Activated naive CD8-positive, alpha-beta T cell treated with anti-CD3 and anti-CD28 coated beads, Interleukin-2, amount 50 U/mL, for 16 hours (primary cell): ENCODE data around the gene CXCL6.

Source experiments
- DNase-seq: peaks from one replicate; pipeline ENCODE4 v3.0.0-alpha.2; 2020; ENCODE audit warnings: low read depth, low spot score

The CXCL6 gene

GRCh38 chr4:73836373-73837279, at the start of gene CXCL6:
TSS of gene CXCL6 (plus strand) at chr4:73836678. CDS start at chr4:73836751, 73 bp downstream.
- DNase-seq: no peak

- no peak for DNase-seq
Observed at GRCh38 chr4:73788411-73788810, 48.1 kb upstream of the CXCL6 start.

DNA sequence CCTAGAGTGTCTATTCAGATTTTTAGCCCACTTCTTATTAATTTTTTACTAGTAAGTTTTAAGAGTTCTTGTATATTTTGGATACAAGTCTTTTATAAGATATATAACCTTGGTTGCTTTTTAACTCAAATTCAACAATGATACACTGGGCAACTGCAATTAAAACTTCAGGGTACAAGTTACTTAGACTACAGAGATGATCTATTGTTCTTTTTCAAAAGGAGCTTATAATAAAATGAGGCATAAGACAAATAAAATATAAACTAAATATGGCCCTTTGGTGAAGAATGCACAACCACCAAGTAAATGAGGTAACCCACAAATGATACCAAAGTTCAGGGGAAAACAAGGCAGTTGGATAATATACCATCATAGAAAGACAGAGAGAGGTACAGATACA, 37.6 kb upstream of the CXCL6 start:
- no peak for DNase-seq

DNA sequence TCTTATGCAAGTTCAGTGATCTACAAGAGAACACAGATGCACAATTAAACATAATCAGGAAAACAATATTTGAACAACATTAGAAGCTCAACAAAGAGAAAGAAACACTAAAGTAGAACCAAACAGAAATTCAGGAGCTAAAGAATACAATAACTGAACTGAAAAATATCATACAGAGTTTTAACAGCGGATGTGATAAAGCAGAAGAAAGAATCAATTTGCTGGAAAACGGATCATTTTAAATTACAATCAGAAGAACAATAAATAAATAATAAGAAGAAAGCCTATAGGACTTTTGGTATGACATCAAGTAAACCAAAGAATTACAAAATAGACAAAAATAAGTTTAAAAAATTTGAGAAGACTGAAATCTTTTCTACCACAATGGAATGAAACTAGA, 36.3 kb upstream of the CXCL6 start:
- no peak for DNase-seq

DNA sequence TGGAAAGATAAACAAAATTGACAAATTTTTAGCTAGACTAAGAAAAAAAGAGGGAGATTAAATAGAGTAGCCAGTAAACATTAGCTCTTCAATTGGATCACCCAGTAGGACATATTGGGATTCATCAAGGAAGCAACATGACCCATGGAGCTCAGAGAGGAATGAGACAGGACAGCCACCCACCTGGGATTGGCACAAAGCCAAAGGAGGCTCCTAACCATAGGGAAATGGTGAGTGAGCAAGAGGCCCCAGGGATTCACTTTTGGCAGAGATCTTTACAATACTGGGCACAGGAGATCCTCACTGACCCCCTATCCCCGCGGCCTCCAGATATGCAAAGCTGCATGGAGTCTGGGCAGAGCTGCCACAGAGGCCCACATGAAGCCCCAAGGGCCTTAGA, 34.8 kb upstream of the CXCL6 start:
- no peak for DNase-seq

- DNase-seq: no peak
Observed at GRCh38 chr4:73803213-73803612, 33.3 kb upstream of the CXCL6 start.

- DNase-seq: no peak
Observed at GRCh38 chr4:73810191-73810590, 26.3 kb upstream of the CXCL6 start.

- no peak for DNase-seq
Observed at GRCh38 chr4:73811841-73812240, 24.6 kb upstream of the CXCL6 start.

DNA sequence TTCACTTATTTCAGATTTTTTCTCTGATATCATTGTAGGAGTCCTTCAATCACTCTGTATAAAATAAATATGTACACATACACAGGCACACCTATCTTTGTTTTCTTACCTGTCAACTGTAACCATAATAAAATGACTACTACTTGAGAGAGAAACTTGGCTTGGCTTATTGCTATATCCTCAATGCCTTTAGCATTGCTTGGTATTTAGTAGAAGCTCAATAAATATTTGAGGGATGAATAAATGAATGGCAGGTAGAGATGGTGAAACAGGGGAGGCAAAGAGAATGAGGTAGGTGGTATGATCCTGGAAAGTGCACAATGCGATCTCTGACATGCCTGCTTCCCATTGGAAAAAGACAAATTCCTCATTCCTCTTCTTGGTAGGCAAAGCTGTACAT, 21.8 kb upstream of the CXCL6 start:
- DNase-seq: no peak

DNA sequence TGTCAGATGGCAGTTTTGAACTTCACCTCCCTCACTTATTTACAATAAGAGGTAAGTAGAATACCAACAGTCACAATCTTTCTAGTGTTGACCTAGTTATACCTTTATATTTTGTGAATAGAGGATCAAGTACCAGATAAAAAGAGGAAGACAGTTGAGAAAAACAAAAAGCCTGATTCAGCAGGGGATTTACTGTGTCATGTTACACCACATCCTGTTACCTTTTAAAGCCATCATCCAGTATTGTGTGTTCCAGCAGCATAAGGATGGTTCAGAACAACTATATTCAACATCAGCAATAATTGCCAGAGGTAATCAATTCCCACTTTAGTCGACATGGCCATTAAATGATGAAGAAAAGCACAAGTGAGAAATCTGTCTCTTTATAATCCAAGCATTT, 21.3 kb upstream of the CXCL6 start:
- no peak for DNase-seq

DNA sequence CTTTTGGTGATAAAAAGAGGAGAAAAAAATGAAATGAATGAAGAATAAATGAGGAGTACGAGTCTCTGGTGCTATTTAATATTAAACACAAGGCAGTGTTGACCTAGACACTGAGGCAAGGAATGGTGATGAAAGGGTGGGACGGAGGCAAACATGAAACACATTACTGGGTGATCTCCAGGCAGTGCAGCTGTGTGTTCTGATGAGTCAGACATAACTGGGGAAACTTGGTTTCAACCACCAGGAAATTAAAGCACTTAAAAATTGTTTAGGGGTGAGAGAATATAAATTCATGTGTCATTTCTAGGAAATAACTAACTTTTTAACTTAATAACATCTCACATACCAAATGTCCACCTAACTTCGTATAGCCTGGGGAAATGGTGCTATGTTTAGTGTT, 19.7 kb upstream of the CXCL6 start:
- no peak for DNase-seq

DNA sequence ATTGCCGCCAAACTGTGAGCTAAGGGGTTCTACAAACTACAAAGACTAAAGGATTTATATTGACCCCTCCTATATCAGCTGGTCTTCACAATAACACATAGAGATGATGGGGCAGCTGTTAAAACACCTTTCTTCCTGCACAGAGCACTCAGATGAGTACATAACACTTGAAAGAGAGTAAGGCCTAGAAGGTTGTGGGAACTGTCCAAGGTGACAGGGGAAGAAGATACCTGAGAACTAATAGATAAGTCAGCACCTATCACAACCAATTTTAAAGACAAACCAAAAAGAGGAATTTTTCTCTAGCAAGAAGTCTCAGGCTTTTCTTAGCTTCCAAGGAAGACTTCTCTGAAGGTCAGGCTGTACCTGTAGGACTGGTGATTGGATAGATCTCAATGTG, 19.1 kb upstream of the CXCL6 start:
- DNase-seq: no peak

DNA sequence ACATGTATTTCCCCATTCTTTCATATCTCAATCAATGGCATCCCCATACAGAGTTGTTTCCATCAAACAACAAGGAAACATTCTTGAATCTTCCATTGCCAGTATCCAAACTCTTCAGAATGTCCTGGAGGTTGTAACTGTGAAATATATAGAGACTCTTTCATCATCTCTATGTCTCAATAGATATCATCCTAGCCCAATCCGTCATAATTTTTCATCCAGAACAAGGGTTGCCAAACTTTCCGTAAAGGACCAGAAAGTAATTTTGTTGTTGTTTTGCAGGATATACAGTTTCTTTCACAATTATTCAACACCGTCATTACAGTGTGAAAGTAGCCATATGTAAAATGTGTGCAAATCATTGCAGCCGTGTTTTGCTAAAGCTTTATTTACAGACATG, 15.2 kb upstream of the CXCL6 start:
- no peak for DNase-seq

- no peak for DNase-seq
Observed at GRCh38 chr4:73822389-73822788, 14.1 kb upstream of the CXCL6 start.

- no peak for DNase-seq
Observed at GRCh38 chr4:73822812-73823504, 13.5 kb upstream of the CXCL6 start.

DNA sequence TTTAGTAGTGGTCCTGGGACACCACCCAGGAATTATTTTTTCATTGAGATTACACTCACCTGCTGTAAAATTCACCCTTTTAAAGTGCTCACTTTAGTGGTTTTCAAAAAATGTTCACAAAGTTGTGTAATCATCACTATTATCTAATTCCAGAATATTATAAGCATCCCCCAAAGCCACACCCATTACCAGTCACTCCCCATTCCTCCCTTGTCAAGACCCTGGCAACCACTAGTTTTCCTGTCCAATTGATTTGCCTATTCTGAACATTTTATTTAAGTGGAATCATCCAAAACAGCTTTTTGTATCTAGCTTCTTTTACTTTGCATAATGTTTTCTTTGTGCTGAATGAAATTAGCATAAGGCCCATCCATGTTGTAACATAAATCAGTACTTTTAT, 12.7 kb upstream of the CXCL6 start:
- DNase-seq: no peak

DNA sequence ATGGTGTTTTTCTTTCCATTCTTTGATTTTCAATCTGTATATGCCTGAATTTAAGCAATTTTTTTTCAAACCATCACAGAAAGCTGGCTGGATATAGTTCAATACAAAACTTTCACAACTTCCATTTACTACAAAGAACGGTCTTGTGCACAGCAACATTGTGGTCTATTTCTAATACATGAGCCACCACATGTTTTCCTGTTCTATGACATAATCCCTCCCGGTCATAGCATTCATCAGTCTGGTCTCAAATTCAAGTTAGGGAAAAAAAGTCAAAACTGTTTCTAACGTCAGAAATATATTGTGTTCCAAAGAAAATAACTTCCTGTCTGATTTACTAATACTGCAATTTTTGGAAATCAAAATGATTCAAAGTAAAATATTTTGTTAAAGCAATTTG, 7.5 kb upstream of the CXCL6 start:
- no peak for DNase-seq

GRCh38 chr4:73831569-73831968, 4.9 kb upstream of the CXCL6 start:
- DNase-seq: no peak

GRCh38 chr4:73832651-73833237, 3.7 kb upstream of the CXCL6 start:
- DNase-seq: no peak

- no peak for DNase-seq
Observed at GRCh38 chr4:73839071-73839470, 2.6 kb downstream of the CXCL6 start.

DNA sequence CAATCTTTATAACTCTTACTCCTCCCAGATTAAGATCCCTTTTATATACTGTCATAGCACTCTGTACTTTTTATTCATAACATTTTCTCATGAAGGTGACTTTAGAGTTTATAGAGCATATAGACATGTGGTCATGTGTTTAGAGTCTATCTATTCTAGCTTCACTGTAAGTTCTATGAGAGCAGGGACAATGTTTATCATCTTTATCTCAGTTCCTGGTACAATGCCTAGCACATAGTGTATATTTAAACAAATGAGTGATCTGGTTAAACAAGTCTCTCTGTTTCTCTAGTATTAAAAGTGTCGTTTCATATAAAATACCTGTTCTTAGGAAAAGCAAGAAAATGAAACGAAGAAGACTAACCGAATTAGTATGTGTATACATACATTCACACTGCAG, 3.2 kb downstream of the CXCL6 start:
- no peak for DNase-seq

- DNase-seq: no peak
Observed at GRCh38 chr4:73841243-73841925, 4.9 kb downstream of the CXCL6 start.
